ENCODE measurements around the gene FBLN1.

The FBLN1 gene

GRCh38 chr22:45638197-45638596, 135.5 kb downstream of the FBLN1 start:
- TF ChIP-seq GATA2 (IDR thresholded peaks at IDR 0.05; ENCODE audit: low read depth, low read length) (no peak), GATA3 (IDR thresholded peaks at IDR 0.05; ENCODE audit: low read depth, low read length) (no peak)

- TF ChIP-seq GATA3 (IDR thresholded peaks at IDR 0.05; ENCODE audit: low read depth, low read length) (no peak), GATA2 (IDR thresholded peaks at IDR 0.05; ENCODE audit: low read depth, low read length) (no peak)
These were observed 136.4 kb downstream of the FBLN1 start for GRCh38 chr22:45638834-45639746.

- TF ChIP-seq GATA2 (IDR thresholded peaks at IDR 0.05; ENCODE audit: low read depth, low read length) (no peak), GATA3 (IDR thresholded peaks at IDR 0.05; ENCODE audit: low read depth, low read length) (no peak)
These were observed 137.0 kb downstream of the FBLN1 start for GRCh38 chr22:45639747-45640102.

GRCh38 chr22:45640291-45640940, 137.7 kb downstream of the FBLN1 start:
- TF ChIP-seq GATA3 (IDR thresholded peaks at IDR 0.05; ENCODE audit: low read depth, low read length) (no peak), GATA2 (IDR thresholded peaks at IDR 0.05; ENCODE audit: low read depth, low read length) (no peak)

- TF ChIP-seq GATA2 (IDR thresholded peaks at IDR 0.05; ENCODE audit: low read depth, low read length) (no peak), GATA3 (IDR thresholded peaks at IDR 0.05; ENCODE audit: low read depth, low read length) (no peak)
These were observed 138.4 kb downstream of the FBLN1 start for GRCh38 chr22:45640941-45641621.

- TF ChIP-seq GATA3 (IDR thresholded peaks at IDR 0.05; ENCODE audit: low read depth, low read length) (no peak), GATA2 (IDR thresholded peaks at IDR 0.05; ENCODE audit: low read depth, low read length) (no peak)
These were observed 140.3 kb downstream of the FBLN1 start for GRCh38 chr22:45642986-45643385.

GRCh38 chr22:45644714-45645113, 142.0 kb downstream of the FBLN1 start:
- TF ChIP-seq GATA3 (IDR thresholded peaks at IDR 0.05; ENCODE audit: low read depth, low read length): no peak
- TF ChIP-seq GATA2 (IDR thresholded peaks at IDR 0.05; ENCODE audit: low read depth, low read length): no peak

GRCh38 chr22:45645150-45645525, 142.5 kb downstream of the FBLN1 start:
- TF ChIP-seq GATA3 (IDR thresholded peaks at IDR 0.05; ENCODE audit: low read depth, low read length) (no peak), GATA2 (IDR thresholded peaks at IDR 0.05; ENCODE audit: low read depth, low read length) (no peak)

GRCh38 chr22:45645526-45646414, 143.1 kb downstream of the FBLN1 start:
- TF ChIP-seq GATA2 (IDR thresholded peaks at IDR 0.05; ENCODE audit: low read depth, low read length): no peak
- no peak for TF ChIP-seq GATA3 (IDR thresholded peaks at IDR 0.05; ENCODE audit: low read depth, low read length)

- TF ChIP-seq GATA2 (IDR thresholded peaks at IDR 0.05; ENCODE audit: low read depth, low read length) (no peak), GATA3 (IDR thresholded peaks at IDR 0.05; ENCODE audit: low read depth, low read length) (no peak)
These were observed 145.0 kb downstream of the FBLN1 start for GRCh38 chr22:45647532-45648225.

- no peak for TF ChIP-seq GATA2 (IDR thresholded peaks at IDR 0.05; ENCODE audit: low read depth, low read length)
- TF ChIP-seq GATA3 (IDR thresholded peaks at IDR 0.05; ENCODE audit: low read depth, low read length): no peak
These were observed 145.8 kb downstream of the FBLN1 start for GRCh38 chr22:45648301-45649117.

- TF ChIP-seq GATA3 (IDR thresholded peaks at IDR 0.05; ENCODE audit: low read depth, low read length): no peak
- no peak for TF ChIP-seq GATA2 (IDR thresholded peaks at IDR 0.05; ENCODE audit: low read depth, low read length)
These were observed 147.1 kb downstream of the FBLN1 start for GRCh38 chr22:45649809-45650208.

All from SH-SY5Y (cell line).